GM12872 (cell line): ENCODE data around the gene RINL.

ENCODE experiments used
- CTCF ChIP-seq: IDR thresholded peaks from 3 replicates; pipeline ENCODE4 v1.5.1; 2011; ENCODE audit warnings: low read depth, mild to moderate bottlenecking, low read length, moderate library complexity; ENCODE audit not compliant: insufficient read depth

Gene RINL

GRCh38 chr19:38891771-38892170 is 13.7 kb upstream of the RINL start:
- TF ChIP-seq CTCF: no peak

GRCh38 chr19:38890686-38891085 is 12.6 kb upstream of the RINL start:
- TF ChIP-seq CTCF: no peak

GRCh38 chr19:38889803-38890202 is 11.7 kb upstream of the RINL start:
- no peak for TF ChIP-seq CTCF

GRCh38 chr19:38888876-38889275 is 10.8 kb upstream of the RINL start:
- TF ChIP-seq CTCF: no peak

GRCh38 chr19:38883286-38883685 is 5.2 kb upstream of the RINL start:
- TF ChIP-seq CTCF: no peak

GRCh38 chr19:38880882-38881609 is 3.0 kb upstream of the RINL start:
- TF ChIP-seq CTCF: no peak

- no peak for TF ChIP-seq CTCF
Measured at GRCh38 chr19:38880076-38880881, 2.2 kb upstream of the RINL start.
